HG03280 (cell line): ENCODE results near the gene IRF5.
"Not testable (repeated sequence)": the region's sequence is repeated elsewhere in the genome, so short reads cannot be mapped to it uniquely, and the experiment has no call there.

Source experiments
- ATAC-seq: cut with Tn5 transposase; IDR thresholded peaks from one replicate; pipeline ENCODE4 v1.9.1; 2021; ENCODE audit warnings: mild to moderate bottlenecking, moderate library complexity; ENCODE audit not compliant: unreplicated experiment

Gene IRF5

GRCh38 chr7:128954830-128955802 is 17.4 kb downstream of the IRF5 start:
- no peak for ATAC-seq

DNA sequence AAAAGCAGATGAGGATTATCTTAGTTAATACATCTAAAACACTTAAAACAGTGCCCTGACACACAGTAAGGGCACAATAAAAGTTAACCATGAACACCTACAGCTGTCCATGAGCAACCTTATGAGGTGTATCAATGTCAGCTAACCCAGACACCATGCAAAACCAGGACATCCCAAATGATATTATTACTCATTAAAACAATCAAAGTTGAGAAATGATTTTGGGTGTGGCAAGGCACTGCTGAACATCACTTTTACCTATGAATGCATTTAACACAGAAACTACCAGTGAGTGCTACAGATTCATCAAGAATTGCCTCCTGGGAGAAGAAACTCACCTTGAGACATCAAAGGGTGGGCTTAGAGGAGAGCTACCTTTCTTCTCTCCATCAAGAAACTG is 18.3 kb downstream of the IRF5 start:
- no peak for ATAC-seq

- no peak for ATAC-seq
Observed at GRCh38 chr7:128959296-128959695, 21.6 kb downstream of the IRF5 start.

DNA sequence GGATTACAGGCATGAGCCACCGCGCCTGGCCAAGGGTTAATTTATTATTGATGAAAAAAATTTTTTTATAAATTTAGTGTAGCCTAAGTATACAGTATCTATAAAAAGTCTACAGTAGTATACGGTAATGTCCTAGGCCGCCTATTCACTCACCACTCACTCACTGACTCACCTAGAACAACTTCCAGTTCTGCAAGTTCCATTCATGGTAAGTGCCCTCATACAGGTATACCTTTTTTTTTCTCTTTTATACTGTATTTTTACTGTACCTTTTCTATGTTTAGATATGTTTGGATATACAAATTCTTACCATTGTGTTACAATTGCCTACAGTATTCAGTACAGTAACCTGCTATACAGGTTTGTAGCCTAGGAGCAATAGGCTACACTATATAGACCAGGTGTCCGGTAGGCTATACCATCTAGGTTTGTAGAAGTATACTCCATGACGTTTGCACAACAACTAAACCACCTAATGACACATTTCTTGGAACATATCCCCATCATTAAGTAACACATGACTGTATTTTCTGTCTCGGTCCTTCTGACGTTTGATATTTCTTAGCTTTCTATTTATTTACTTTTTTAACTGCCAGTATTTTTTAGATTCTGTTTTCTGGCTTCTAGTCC is 23.4 kb downstream of the IRF5 start:
- ATAC-seq: no peak

- peak; percentile 29 for ATAC-seq
Observed at GRCh38 chr7:128962899-128963298, 25.2 kb downstream of the IRF5 start.

DNA sequence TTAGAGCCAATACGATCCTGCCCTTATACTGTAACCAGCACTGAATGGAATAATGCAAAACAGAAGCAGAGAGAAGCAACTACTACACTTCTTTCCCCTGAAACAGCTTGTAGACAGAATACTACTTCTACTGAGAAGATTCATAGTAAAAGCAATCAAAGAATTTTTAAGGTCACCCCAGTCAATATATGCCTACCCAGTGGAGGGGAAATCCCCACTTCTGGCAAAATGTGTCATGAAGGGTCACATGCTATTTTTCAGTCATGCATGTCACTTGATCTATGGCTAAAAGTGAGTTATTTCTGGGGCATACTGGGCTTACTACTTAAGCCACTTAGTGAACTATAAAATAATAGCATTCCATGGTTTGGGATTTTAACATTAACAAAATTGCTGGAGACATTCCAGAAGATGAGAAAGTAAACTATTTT is 25.6 kb downstream of the IRF5 start:
- ATAC-seq: peak; percentile 74

DNA sequence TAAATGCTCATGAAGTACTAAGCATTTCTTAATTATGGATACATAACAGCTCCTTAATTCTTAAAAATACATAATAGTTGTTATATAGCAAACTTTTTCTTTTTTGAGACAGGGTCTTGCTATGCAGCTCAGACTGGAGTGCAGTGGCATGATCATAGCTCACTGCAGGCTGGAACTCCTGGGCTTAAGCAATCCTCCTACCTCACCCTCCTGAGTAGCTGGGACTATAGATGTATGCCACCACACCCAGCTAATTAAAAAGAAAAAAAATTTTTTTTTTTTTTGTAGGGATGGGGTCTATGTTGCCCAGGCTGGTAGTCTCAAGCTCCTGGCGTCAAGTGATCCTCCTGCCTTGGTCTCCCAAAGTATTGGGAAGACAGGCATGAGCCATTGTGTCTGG is 30.9 kb downstream of the IRF5 start:
- no peak for ATAC-seq

GRCh38 chr7:128974241-128974934 is 36.7 kb downstream of the IRF5 start:
- no peak for ATAC-seq

- no peak for ATAC-seq
Observed at GRCh38 chr7:128982105-128982504, 44.4 kb downstream of the IRF5 start.

GRCh38 chr7:128985660-128986059 is 47.9 kb downstream of the IRF5 start:
- no peak for ATAC-seq

- ATAC-seq: no peak
Observed at GRCh38 chr7:128986609-128987008, 48.9 kb downstream of the IRF5 start.

GRCh38 chr7:128988372-128988771 is 50.6 kb downstream of the IRF5 start:
- ATAC-seq: no peak

GRCh38 chr7:128989961-128990360 is 52.2 kb downstream of the IRF5 start:
- no peak for ATAC-seq

- ATAC-seq: no peak
Observed at GRCh38 chr7:128993419-128993818, 55.7 kb downstream of the IRF5 start.

- ATAC-seq: not testable (repeated sequence)
Observed at GRCh38 chr7:128994560-128994959, 56.8 kb downstream of the IRF5 start.

GRCh38 chr7:128997181-128997580 is 59.5 kb downstream of the IRF5 start:
- ATAC-seq: no peak
